ENCODE results near the gene CNTN5. TPM values are rescaled to one million over a fixed set of nuclear protein-coding genes. Genes with fewer than 3 reads are reported as not detected.

The CNTN5 gene
- total RNA-seq, 4 donors from 2014 or later: not detected

DNA sequence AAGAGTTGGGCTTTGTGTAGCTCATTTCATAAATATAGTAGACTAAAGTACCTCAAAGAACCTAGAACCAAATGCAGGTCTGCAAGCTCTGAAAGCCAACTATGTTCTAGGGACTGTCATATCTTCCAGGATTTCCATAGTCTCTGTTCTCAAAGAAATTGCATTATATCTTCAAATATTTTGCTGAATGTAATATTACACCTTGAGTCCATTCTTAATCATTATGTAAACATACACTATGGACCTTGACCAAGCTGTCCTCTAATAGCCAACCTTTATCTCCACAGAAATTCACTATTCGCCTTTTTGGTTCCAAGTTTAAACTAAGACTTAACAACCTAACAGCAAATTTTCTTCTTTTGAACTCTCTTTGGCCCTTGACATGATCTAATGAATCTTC lies 987.7 kb downstream of the CNTN5 start:
- Histone ChIP-seq H3K9me3 (no peaks in the 10 kb centered on the region), H3K27ac (no peak overlapping the region), H3K36me3 (no peaks in the 10 kb centered on the region), H3K4me1 (no peaks in the 10 kb centered on the region), H3K4me3 (no peak overlapping the region), H3K27me3 (no peaks in the 10 kb centered on the region)
- WGBS: 94% methylated on average over 1 of the region's 1 CpG
- no peak for DNase-seq (ENCODE audit: low spot score in 2 of 2)
- TF ChIP-seq, protein P1, sequence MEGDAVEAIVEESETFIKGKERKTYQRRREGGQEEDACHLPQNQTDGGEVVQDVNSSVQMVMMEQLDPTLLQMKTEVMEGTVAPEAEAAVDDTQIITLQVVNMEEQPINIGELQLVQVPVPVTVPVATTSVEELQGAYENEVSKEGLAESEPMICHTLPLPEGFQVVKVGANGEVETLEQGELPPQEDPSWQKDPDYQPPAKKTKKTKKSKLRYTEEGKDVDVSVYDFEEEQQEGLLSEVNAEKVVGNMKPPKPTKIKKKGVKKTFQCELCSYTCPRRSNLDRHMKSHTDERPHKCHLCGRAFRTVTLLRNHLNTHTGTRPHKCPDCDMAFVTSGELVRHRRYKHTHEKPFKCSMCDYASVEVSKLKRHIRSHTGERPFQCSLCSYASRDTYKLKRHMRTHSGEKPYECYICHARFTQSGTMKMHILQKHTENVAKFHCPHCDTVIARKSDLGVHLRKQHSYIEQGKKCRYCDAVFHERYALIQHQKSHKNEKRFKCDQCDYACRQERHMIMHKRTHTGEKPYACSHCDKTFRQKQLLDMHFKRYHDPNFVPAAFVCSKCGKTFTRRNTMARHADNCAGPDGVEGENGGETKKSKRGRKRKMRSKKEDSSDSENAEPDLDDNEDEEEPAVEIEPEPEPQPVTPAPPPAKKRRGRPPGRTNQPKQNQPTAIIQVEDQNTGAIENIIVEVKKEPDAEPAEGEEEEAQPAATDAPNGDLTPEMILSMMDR (IDR thresholded peaks at IDR 0.05): no peak

DNA sequence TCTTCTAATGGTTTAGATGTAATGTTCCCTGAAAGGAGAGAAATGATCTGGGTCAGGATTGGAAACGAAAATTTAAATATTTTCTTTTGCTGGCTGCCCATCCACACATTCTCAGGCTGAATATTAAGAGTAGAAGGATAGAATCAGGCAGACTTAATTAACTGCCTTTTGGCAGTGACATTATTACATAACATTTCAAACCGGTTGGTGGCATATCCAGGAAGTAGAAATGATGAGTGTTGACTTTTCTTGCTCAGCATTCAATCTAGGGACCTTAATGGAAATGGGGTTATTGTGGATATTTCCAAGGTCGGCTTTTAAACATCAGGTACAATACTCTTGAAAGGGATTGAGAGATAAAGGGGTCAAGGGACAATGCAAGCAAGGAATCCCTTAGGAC lies 989.0 kb downstream of the CNTN5 start:
- H3K4me3 ChIP-seq: no peak overlapping the region
- no peak for DNase-seq (ENCODE audit: low spot score in 2 of 2)
- TF ChIP-seq EP300 (IDR thresholded peaks at IDR 0.05): no peak
- TF ChIP-seq POLR2AphosphoS5 (IDR thresholded peaks at IDR 0.05): no peak
- TF ChIP-seq, protein P1 (IDR thresholded peaks at IDR 0.05): no peak
- TF ChIP-seq POLR2A (IDR thresholded peaks at IDR 0.05): no peak
- H3K27ac ChIP-seq: no peak overlapping the region
- no peaks in the 10 kb centered on the region for H3K36me3 ChIP-seq
- 43% methylated on average over 3 of the region's 3 CpGs for whole genome bisulfite sequencing
- no peaks in the 10 kb centered on the region for H3K27me3 ChIP-seq
- H3K4me1 ChIP-seq: no peaks in the 10 kb centered on the region
- H3K9me3 ChIP-seq: no peaks in the 10 kb centered on the region

DNA sequence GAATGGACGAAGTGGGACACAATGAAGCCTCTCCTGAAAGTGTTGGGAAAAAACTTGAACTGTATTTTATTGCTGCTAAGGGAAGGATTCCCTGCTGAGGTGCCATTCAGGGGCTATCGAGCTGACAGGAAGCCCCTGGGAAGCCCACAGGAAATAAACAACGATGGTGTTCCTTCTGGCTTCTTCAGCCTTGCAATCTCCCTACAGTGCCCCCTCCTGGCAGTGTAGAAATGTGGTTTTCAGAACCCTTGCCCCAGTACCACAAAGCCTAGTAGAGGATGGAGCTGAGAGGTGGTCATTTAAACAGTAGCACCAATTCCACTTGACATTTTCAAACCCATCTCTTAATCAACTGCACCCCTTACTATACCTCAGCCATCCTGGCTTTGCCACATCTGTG lies 989.6 kb downstream of the CNTN5 start:
- no peak for TF ChIP-seq EP300 (IDR thresholded peaks at IDR 0.05)
- no peak overlapping the region for H3K4me3 ChIP-seq

DNA sequence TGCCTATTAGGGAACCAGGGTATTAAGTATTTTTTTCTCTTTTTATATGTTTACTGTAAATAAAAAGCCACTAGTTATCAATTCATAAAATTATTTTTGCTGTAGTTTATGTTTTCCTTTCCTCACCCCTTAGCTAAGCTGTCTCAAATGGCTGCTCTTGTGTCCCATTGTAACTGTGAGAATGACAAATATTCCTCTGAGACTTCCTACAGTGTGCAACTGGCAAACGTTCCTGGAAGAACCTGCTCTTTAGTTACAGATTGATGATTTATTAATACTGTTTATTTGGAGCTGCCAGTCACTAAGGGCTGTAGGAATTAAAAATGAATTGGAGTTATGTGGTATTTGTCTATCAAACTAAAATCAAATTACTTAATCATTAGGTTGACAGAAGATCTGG lies 990.9 kb downstream of the CNTN5 start:
- Histone ChIP-seq H3K9me3 (no peaks in the 10 kb centered on the region), H3K4me3 (no peak overlapping the region), H3K27ac (no peak overlapping the region), H3K27me3 (no peaks in the 10 kb centered on the region), H3K36me3 (no peaks in the 10 kb centered on the region), H3K4me1 (no peaks in the 10 kb centered on the region)
- DNase-seq (ENCODE audit: low spot score in 2 of 2): no peak
- 7% methylated on average over 1 of the region's 1 CpG for WGBS
- TF ChIP-seq, protein P1 (IDR thresholded peaks at IDR 0.05): no peak
- TF ChIP-seq POLR2A (IDR thresholded peaks at IDR 0.05) (no peak), POLR2AphosphoS5 (IDR thresholded peaks at IDR 0.05) (no peak), EP300 (IDR thresholded peaks at IDR 0.05) (no peak)

More for the DNA sequence above, 989.6 kb downstream of the CNTN5 start:
- DNase-seq (ENCODE audit: low spot score in 2 of 2): no peak
- 55% methylated on average over 3 of the region's 3 CpGs for WGBS
- Histone ChIP-seq H3K4me1 (no peaks in the 10 kb centered on the region), H3K27ac (no peak overlapping the region), H3K9me3 (no peaks in the 10 kb centered on the region), H3K27me3 (no peaks in the 10 kb centered on the region), H3K36me3 (no peaks in the 10 kb centered on the region)

DNA sequence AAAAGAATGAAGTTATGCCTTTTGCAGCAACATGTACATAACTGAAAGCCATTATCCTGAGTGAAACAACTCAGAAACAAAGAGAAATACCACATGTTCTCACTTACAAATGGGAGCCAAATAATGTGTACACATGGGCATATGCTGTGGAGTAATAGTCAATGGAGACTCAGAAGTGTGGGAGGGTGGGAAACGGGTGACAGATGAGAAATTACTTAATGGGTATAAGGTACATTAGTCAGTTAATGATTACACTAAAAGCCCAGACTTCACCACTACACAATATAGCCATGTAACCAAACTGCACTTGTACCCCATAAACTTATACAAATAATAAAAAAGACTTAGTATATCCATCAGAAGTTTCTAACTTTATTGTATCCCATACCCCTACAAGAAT lies 992.3 kb downstream of the CNTN5 start:
- H3K9me3 ChIP-seq: no peaks in the 10 kb centered on the region
- WGBS: 71% methylated on average over 1 of the region's 1 CpG
- no peak for DNase-seq (ENCODE audit: low spot score in 2 of 2)
- TF ChIP-seq, protein P1 (IDR thresholded peaks at IDR 0.05): no peak
- TF ChIP-seq POLR2A (IDR thresholded peaks at IDR 0.05): no peak
- no peak overlapping the region for H3K27ac ChIP-seq
- H3K4me3 ChIP-seq: no peak overlapping the region
- no peaks in the 10 kb centered on the region for H3K36me3 ChIP-seq
- no peaks in the 10 kb centered on the region for H3K4me1 ChIP-seq
- H3K27me3 ChIP-seq: no peaks in the 10 kb centered on the region

DNA sequence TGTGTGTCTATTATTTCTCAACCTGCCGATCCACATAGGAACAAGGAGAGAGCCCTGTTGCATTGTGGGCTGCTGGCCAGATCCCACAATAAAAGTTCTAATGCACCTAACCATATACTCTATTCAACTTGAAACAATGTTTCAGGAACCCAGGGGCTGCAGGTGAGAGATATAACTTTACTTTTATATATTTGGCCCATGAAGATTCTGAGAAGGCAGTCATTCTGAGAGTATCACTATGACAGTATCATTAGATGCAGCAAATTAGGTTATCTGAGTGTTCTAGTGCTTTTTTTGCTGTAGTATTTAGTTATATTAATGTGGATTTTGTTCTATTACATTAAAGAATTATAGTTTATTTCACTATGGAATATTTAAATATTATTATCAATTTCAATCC lies 1011.2 kb downstream of the CNTN5 start:
- H3K27ac ChIP-seq: no peak overlapping the region
- no peak overlapping the region for H3K4me3 ChIP-seq
- H3K27me3 ChIP-seq: no peaks in the 10 kb centered on the region
- no peaks in the 10 kb centered on the region for H3K4me1 ChIP-seq
- H3K36me3 ChIP-seq: no peaks in the 10 kb centered on the region
- WGBS: 95% methylated on average over 1 of the region's 1 CpG
- H3K9me3 ChIP-seq: peaks cover 17% of the 10 kb centered on the region
- TF ChIP-seq, protein P1 (IDR thresholded peaks at IDR 0.05): no peak
- TF ChIP-seq POLR2AphosphoS5 (IDR thresholded peaks at IDR 0.05) (no peak), POLR2A (IDR thresholded peaks at IDR 0.05) (no peak)
- DNase-seq (ENCODE audit: low spot score in 2 of 2): no peak

Measured in suprapubic skin (tissue), 4 donors.